K562 (cell line): ENCODE data around the gene PLTP. TPM values are rescaled to one million over a fixed set of nuclear protein-coding genes. Genes with fewer than 3 reads are reported as not detected.

Experiments
- ARID3A ChIP-seq: IDR thresholded peaks from 2 replicates; pipeline ENCODE4 v1.6.1; 2012; ENCODE audit warnings: low read depth, low read length, improper control_type of control experiment, borderline replicate concordance
- CCAR2 ChIP-seq: fragments of 200-400 bp; formaldehyde crosslinking; IDR thresholded peaks from 2 replicates; pipeline ENCODE4 v1.6.1; 2017; ENCODE audit warnings: mild to moderate bottlenecking, low read depth, low read length
- ETV5 ChIP-seq: sonication (generic); formaldehyde crosslinking; IDR thresholded peaks from 2 replicates; pipeline ENCODE4 v1.4.0; 2020; ENCODE audit warnings: low read depth, mild to moderate bottlenecking, missing genetic modification reagents
- HBP1 ChIP-seq: fragments of 450-650 bp; formaldehyde crosslinking; IDR thresholded peaks from 2 replicates; pipeline ENCODE4 v1.4.0; 2022; ENCODE audit warnings: missing genetic modification characterization
- MAFG ChIP-seq: fragments of 450-650 bp; conservative IDR thresholded peaks from 2 replicates; pipeline ENCODE4 v1.6.1; 2016; ENCODE audit warnings: missing genetic modification characterization, missing compliant biosample characterization
- NFRKB ChIP-seq: fragments of 450-650 bp; IDR thresholded peaks from 2 replicates; pipeline ENCODE4 v1.6.1; 2016; ENCODE audit warnings: low read depth
- POLR2AphosphoS5 ChIP-seq: IDR thresholded peaks from 2 replicates; pipeline ENCODE4 v1.6.1; 2011; ENCODE audit warnings: mild to moderate bottlenecking, low read depth, low read length, moderate library complexity; ENCODE audit not compliant: control insufficient read depth, insufficient read depth
- RBBP5 ChIP-seq: fragments of 200-600 bp; sonication (generic); IDR thresholded peaks from 2 replicates; pipeline ENCODE4 v1.6.1; 2012; ENCODE audit warnings: borderline replicate concordance, mild to moderate bottlenecking, low read length, control low read depth, inconsistent platforms; ENCODE audit not compliant: insufficient read depth, poor library complexity, severe bottlenecking
- SMARCE1 ChIP-seq: fragments of 450-650 bp; IDR thresholded peaks from 2 replicates; pipeline ENCODE4 v1.7.1; 2016; ENCODE audit warnings: mild to moderate bottlenecking
- TCF3 ChIP-seq: sonication (generic); formaldehyde crosslinking; IDR thresholded peaks from 2 replicates; pipeline ENCODE4 v1.4.0; 2020; ENCODE audit warnings: mild to moderate bottlenecking, missing genetic modification reagents
- ZNF277 ChIP-seq: fragments of 250-450 bp; sonication (Bioruptor Pico); IDR thresholded peaks from 2 replicates; pipeline ENCODE4 v1.8.0; 2022; ENCODE audit warnings: inconsistent platforms, mild to moderate bottlenecking, moderate library complexity, borderline replicate concordance
- ZNF324 ChIP-seq: fragments of 250-450 bp; sonication (Bioruptor Pico); IDR thresholded peaks from 2 replicates; pipeline ENCODE4 v1.4.0; 2020; ENCODE audit warnings: mild to moderate bottlenecking
- polyA plus RNA-seq, 8 experiments: library from polyadenylated mRNA; depleted of rRNA in 4 of 8; stranded (reverse) in 5 of 8; unstranded in 3 of 8; fragments of >200 nt; fragmentation: Nextera tagmentation in 2 of 8; fragmentation: Illumina TruSeq in 1 of 8; extraction: Ambion mirVana in 2 of 8; extraction: Trizol in 1 of 8; gene quantifications; 2 replicates each; pipeline versions ENCODE4 v1.2.1 to v1.2.3, GENCODE V29; 2011 to 2014; ENCODE audit warnings: inconsistent platforms in 1 of 8, missing spikeins in 1 of 8
- total RNA-seq, 7 experiments: library from RNA; depleted of rRNA in 6 of 7; stranded (reverse); fragments of >200 nt in 6 of 7; fragmentation: Illumina TruSeq in 2 of 7; extraction: Trizol in 2 of 7; gene quantifications; 2 replicates each; pipeline versions ENCODE4 v1.2.1 to v1.2.3, GENCODE V29; 2011 to 2021; ENCODE audit warnings: low replicate concordance in 1 of 7
- TF ChIP-seq, protein P1 (sequence below): sonication (generic); formaldehyde crosslinking; IDR thresholded peaks from 2 replicates; pipeline ENCODE4 v1.8.1; 2023; ENCODE audit warnings: missing genetic modification reagents, mild to moderate bottlenecking, borderline replicate concordance

The PLTP gene
- total and polyA plus RNA-seq, 9 of the 15 experiments (the other 6 are each of a cell fraction or from before 2014, with no cell fraction given): 2.8 to 29.3 (median 17.6) TPM

DNA sequence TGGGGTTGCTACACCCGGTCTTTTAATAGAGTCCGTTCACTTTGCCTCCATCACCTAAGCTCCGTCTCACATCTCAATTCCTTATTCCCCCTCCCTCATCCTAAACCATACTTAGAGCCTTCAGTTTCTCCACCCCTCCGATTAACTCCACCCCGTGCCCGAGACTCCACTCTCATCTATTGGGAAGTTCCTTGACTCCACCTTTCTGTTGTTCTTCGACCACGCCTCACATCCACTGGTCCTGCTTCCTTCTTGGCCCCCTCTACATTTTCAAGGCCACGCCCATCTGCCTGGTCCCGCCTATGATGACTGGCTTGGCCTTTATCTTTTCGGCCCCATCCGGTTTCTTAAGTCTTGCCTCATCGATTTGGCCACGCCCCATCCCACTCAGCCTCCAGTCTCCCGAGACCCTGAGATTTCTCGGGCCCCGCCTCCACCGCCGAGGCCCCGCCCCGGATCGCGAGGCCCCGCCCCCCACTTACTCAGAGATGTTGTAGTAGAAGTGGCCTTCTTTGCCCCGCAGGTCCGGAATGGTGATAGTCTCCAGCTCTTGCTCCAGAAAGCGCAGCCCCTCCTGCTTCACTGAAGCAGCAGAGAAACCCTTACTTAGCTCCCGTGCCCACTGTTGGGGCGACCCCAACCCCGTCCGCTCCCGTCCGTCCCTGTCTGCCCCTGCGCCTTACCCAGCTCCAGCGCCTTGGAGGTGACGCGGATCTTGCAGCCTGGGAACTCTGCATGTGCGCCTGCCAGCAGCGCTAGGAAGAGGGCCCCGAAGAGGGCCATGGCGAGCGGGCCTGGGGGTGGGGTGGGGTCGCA, 1.1 kb downstream of the PLTP start (continued):
- TF ChIP-seq RBBP5 (no peak), ZNF277 (CRISPR knock-in tag) (no peak), TCF3 (CRISPR knock-in tag) (peak; percentile 39; the same call in 1 of the 2 replicates), POLR2AphosphoS5 (peak; percentile 68), ETV5 (CRISPR knock-in tag) (peak; percentile 96), NFRKB (peak; percentile 69), SMARCE1 (peak; percentile 44; the same call in 1 of the 2 replicates), MAFG (tag) (0 out of 2 replicates have a peak, but pooled peaks have one; percentile 27), ARID3A (0 out of 2 replicates have a peak, but pooled peaks have one; percentile 43), HBP1 (CRISPR knock-in tag) (peak; percentile 74; the same call in 1 of the 2 replicates), ZNF324 (CRISPR knock-in tag) (no peak), CCAR2 (no peak)
- TF ChIP-seq, protein P1, sequence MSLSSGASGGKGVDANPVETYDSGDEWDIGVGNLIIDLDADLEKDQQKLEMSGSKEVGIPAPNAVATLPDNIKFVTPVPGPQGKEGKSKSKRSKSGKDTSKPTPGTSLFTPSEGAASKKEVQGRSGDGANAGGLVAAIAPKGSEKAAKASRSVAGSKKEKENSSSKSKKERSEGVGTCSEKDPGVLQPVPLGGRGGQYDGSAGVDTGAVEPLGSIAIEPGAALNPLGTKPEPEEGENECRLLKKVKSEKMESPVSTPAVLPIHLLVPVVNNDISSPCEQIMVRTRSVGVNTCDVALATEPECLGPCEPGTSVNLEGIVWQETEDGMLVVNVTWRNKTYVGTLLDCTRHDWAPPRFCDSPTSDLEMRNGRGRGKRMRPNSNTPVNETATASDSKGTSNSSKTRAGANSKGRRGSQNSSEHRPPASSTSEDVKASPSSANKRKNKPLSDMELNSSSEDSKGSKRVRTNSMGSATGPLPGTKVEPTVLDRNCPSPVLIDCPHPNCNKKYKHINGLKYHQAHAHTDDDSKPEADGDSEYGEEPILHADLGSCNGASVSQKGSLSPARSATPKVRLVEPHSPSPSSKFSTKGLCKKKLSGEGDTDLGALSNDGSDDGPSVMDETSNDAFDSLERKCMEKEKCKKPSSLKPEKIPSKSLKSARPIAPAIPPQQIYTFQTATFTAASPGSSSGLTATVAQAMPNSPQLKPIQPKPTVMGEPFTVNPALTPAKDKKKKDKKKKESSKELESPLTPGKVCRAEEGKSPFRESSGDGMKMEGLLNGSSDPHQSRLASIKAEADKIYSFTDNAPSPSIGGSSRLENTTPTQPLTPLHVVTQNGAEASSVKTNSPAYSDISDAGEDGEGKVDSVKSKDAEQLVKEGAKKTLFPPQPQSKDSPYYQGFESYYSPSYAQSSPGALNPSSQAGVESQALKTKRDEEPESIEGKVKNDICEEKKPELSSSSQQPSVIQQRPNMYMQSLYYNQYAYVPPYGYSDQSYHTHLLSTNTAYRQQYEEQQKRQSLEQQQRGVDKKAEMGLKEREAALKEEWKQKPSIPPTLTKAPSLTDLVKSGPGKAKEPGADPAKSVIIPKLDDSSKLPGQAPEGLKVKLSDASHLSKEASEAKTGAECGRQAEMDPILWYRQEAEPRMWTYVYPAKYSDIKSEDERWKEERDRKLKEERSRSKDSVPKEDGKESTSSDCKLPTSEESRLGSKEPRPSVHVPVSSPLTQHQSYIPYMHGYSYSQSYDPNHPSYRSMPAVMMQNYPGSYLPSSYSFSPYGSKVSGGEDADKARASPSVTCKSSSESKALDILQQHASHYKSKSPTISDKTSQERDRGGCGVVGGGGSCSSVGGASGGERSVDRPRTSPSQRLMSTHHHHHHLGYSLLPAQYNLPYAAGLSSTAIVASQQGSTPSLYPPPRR (CRISPR knock-in tag): no peak
